GM19023 (cell line): ENCODE results near the gene CMIP.

ENCODE experiments used
- ATAC-seq: cut with Tn5 transposase; IDR thresholded peaks from one replicate; pipeline ENCODE4 v1.9.1; 2021; ENCODE audit warnings: mild to moderate bottlenecking, moderate library complexity; ENCODE audit not compliant: unreplicated experiment

The CMIP gene

GRCh38 chr16:81445966-81446906, 1.6 kb downstream of the CMIP start:
- no peak for ATAC-seq

GRCh38 chr16:81446907-81447268, 2.3 kb downstream of the CMIP start:
- no peak for ATAC-seq

GRCh38 chr16:81447383-81448101, 2.9 kb downstream of the CMIP start:
- no peak for ATAC-seq

- no peak for ATAC-seq
Measured at GRCh38 chr16:81448154-81449131, 3.8 kb downstream of the CMIP start.

GRCh38 chr16:81449241-81449640, 4.6 kb downstream of the CMIP start:
- no peak for ATAC-seq

- no peak for ATAC-seq
Measured at GRCh38 chr16:81449899-81450608, 5.4 kb downstream of the CMIP start.

GRCh38 chr16:81450783-81451491, 6.3 kb downstream of the CMIP start:
- no peak for ATAC-seq

- ATAC-seq = no peak
Measured at GRCh38 chr16:81451753-81452680, 7.4 kb downstream of the CMIP start.

GRCh38 chr16:81453091-81453728, 8.6 kb downstream of the CMIP start:
- no peak for ATAC-seq

- no peak for ATAC-seq
Measured at GRCh38 chr16:81454044-81454443, 9.4 kb downstream of the CMIP start.

GRCh38 chr16:81455006-81455405, 10.4 kb downstream of the CMIP start:
- ATAC-seq = no peak

GRCh38 chr16:81455720-81456494, 11.3 kb downstream of the CMIP start:
- no peak for ATAC-seq

- ATAC-seq = no peak
Measured at GRCh38 chr16:81456523-81457325, 12.1 kb downstream of the CMIP start.

GRCh38 chr16:81457326-81458133, 12.9 kb downstream of the CMIP start:
- no peak for ATAC-seq

- ATAC-seq = no peak
Measured at GRCh38 chr16:81458149-81458669, 13.6 kb downstream of the CMIP start.
